Duodenal mucosa (tissue), 2 donors: Measurements from ENCODE around the gene CYSTM1.

Source experiments
- H3K27ac ChIP-seq: one replicate; pipeline ENCODE4 v1.7.0; 2013; ENCODE audit warnings: low read depth, low read length
- H3K27me3 ChIP-seq, 2 donors: one replicate each; pipeline ENCODE4 v1.7.0; 2013; ENCODE audit warnings: low read length in 2 of 2, control low read depth in 1 of 2; ENCODE audit not compliant: insufficient read depth in 2 of 2, control insufficient read depth in 1 of 2
- H3K36me3 ChIP-seq, 2 donors: one replicate each; pipeline ENCODE4 v1.7.0; 2013; ENCODE audit warnings: low read length in 2 of 2, control low read depth in 1 of 2; ENCODE audit not compliant: insufficient read depth in 2 of 2, control insufficient read depth in 1 of 2
- H3K4me1 ChIP-seq, 2 donors: one replicate each; pipeline ENCODE4 v1.7.0; 2013; ENCODE audit warnings: low read length in 2 of 2, control low read depth in 1 of 2; ENCODE audit not compliant: insufficient read depth in 2 of 2, control insufficient read depth in 1 of 2
- H3K4me3 ChIP-seq, 2 donors: one replicate each; pipeline ENCODE4 v1.7.0; 2013; ENCODE audit warnings: low read length in 2 of 2, low read depth in 1 of 2
- H3K9ac ChIP-seq, 2 donors: one replicate each; pipeline ENCODE4 v1.7.0; 2013; ENCODE audit warnings: low read length in 2 of 2, low read depth in 1 of 2
- H3K9me3 ChIP-seq, 2 donors: one replicate each; pipeline ENCODE4 v1.7.0; 2013; ENCODE audit warnings: low read length in 2 of 2, control low read depth in 1 of 2; ENCODE audit not compliant: control insufficient read depth in 1 of 2

The CYSTM1 gene

DNA sequence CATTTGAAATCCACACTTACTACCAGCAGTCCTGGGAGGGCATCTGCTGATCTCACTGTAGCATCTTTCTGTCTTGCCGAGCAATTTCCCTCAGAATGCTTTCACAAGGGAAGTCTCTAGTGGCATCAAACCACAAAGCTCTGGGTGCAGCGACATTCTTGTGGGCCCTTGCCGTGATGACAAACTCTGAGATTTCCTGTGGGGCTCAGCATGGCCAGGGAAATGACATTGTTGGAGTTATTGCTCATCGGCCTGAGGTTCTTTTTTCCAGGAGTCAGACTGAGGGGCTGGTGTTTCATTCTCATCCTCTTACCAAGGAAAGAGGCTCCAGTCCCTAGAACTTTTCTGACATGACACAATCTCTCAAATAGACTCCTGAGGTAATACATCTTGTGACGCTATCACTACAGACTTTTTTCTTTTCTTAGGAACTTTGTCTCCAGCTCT lies 76.6 kb downstream of the CYSTM1 start:
- Histone ChIP-seq H3K27ac (no peak overlapping the region), H3K9ac (no peak overlapping the region), H3K4me3 (no peak overlapping the region), H3K9me3 (no peaks in the 10 kb centered on the region), H3K4me1 (peaks cover 26 to 33% of the 10 kb centered on the region in 2 donors), H3K27me3 (no peaks in the 10 kb centered on the region), H3K36me3 (peaks cover 12 to 20% of the 10 kb centered on the region in 2 donors)

DNA sequence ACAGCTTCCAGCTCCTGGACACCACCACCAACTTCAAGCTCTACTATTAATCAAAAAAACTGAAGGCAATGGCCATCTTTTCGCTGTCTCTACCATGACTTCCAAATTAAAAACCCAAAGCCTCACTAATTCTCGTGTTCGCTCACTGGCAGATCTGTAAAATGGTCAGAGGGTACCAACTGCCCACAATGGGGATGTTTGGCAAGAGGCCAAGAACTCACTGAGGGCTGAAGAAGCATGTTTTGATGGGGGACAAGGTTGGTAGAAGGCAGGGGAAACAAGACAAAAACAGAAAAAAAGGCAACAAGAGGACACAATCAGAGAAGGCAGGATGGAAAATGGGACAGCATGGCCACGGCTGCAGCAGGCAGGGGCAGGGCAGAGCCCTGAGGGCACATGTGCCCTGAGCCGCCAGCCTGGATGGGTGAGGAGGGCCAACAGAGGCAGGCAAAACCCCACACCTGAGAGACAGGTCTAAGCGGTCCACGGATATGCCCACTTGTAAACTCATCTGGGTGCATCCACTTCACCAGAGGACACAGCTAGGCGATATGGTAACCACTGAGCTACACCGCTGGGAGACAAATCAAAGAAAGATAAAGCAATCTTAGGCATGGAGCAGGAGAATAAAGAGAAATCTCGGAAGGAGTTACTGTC lies 77.6 kb downstream of the CYSTM1 start:
- H3K9me3 ChIP-seq, result no peaks in the 10 kb centered on the region
- peaks cover 12 to 13% of the 10 kb centered on the region in 2 donors for H3K36me3 ChIP-seq
- H3K4me3 ChIP-seq, result no peak overlapping the region
- no peak overlapping the region for H3K27ac ChIP-seq
- peaks cover 23 to 28% of the 10 kb centered on the region in 2 donors for H3K4me1 ChIP-seq
- H3K9ac ChIP-seq, result no peak overlapping the region
- H3K27me3 ChIP-seq, result no peaks in the 10 kb centered on the region

DNA sequence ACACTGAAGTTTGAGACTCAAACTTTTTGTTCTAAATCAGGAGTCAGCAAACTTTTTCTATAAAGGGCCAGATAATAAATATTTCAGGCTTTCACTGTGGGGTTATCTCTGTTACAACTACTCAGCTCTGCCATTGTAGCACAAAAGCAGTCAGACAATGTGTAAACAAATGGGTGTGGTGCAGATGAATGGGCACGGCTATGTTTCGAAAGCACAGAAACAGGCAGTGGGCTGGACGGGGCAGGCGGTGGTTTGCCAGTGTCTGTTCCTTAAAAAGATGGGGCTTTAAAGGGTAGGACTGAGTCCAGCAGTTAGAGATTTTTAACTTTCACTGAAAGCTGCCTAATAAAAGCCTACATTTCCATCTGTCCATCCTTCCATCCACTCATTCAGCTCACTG lies 79.0 kb downstream of the CYSTM1 start:
- no peaks in the 10 kb centered on the region for H3K9me3 ChIP-seq
- no peak overlapping the region for H3K9ac ChIP-seq
- H3K27ac ChIP-seq, result no peak overlapping the region
- H3K36me3 ChIP-seq, result peaks cover 12 to 18% of the 10 kb centered on the region in 2 donors
- H3K4me3 ChIP-seq, result no peak overlapping the region
- H3K27me3 ChIP-seq, result no peaks in the 10 kb centered on the region
- H3K4me1 ChIP-seq, result peaks cover 28 to 30% of the 10 kb centered on the region in 2 donors

DNA sequence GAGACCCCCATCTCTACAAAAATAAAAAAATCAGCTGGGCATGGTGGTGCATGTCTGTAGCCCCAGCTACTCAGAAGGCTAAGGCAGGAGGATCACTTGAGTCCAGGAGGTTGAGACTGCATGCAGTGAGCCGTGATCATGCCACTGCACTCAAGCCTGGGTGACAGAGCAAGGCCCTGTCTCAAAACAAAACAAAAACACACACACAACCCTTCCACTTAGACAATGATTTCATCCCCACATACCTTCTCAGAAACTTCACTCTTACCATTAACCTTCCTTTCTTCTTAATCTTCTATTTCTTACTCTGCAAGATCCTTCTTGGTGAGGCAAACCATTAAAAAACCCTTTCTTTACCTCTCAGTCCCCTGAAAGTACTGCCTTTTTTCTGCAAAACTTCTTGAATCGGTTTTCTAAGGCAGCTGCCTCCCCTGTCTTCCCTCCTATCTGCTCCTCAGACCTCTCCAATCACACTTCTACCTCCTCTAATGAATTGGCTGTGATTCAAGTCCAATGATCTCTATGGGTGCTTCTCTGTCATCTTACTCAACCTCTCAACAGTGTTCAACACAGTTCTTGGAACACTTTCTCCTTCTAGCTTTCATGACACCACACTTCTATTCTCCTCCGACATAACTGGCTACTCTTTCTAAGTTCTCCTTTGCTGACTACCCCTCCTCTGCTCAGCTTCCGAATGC lies 80.6 kb downstream of the CYSTM1 start:
- Histone ChIP-seq H3K4me3 (no peak overlapping the region), H3K9me3 (no peaks in the 10 kb centered on the region), H3K27ac (no peak overlapping the region), H3K27me3 (no peaks in the 10 kb centered on the region), H3K36me3 (peaks cover 3 to 18% of the 10 kb centered on the region in 2 donors), H3K4me1 (peaks cover 28 to 31% of the 10 kb centered on the region in 2 donors), H3K9ac (no peak overlapping the region)

DNA sequence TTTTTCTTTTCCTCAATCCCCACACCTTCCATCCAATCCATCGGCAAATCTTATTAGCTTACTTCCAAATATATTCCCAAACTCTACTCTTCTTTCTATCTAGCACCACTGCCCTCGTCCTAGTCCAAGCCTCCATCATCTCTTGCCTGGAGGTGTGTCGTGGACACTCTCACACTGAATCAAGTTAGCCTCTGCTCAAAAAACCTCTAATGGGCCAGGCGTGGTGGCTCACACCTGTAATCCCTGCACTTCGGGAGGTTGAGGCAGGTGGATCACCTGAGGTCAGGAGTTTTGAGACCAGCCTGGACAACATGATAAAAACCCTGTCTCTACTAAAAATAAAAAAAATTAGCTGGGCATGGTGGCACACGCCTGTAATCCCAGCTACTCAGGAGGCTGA lies 81.7 kb downstream of the CYSTM1 start:
- Histone ChIP-seq H3K4me3 (no peak overlapping the region), H3K27ac (no peak overlapping the region), H3K9ac (no peak overlapping the region), H3K9me3 (no peaks in the 10 kb centered on the region), H3K4me1 (peaks cover 38 to 41% of the 10 kb centered on the region in 2 donors), H3K36me3 (peaks cover 3 to 18% of the 10 kb centered on the region in 2 donors), H3K27me3 (no peaks in the 10 kb centered on the region)

DNA sequence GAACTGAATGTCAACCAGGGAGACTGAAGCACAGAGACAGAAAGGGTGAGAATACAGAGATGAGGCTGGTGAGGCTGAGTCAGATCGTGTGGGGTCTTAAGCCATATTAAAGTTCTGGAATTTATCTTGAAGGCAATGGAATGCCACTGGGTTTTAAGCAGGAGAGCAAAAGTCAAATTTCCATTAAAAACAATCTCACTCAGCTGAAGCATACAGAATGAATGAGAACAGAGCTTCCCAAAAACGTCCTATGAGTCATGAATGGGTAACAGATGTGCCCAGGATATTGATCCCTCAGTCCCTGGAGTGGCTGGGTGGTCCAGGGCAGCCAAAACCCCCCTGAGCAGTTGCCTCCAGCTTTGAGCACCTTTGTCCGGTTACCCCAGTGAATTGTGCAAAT lies 83.0 kb downstream of the CYSTM1 start:
- no peaks in the 10 kb centered on the region for H3K9me3 ChIP-seq
- H3K36me3 ChIP-seq, result peaks cover 0 to 11% of the 10 kb centered on the region in 2 donors
- no peak overlapping the region for H3K27ac ChIP-seq
- H3K27me3 ChIP-seq, result no peaks in the 10 kb centered on the region
- H3K4me1 ChIP-seq, result peaks cover 51 to 53% of the 10 kb centered on the region in 2 donors
- no peak overlapping the region for H3K4me3 ChIP-seq
- H3K9ac ChIP-seq, result no peak overlapping the region

DNA sequence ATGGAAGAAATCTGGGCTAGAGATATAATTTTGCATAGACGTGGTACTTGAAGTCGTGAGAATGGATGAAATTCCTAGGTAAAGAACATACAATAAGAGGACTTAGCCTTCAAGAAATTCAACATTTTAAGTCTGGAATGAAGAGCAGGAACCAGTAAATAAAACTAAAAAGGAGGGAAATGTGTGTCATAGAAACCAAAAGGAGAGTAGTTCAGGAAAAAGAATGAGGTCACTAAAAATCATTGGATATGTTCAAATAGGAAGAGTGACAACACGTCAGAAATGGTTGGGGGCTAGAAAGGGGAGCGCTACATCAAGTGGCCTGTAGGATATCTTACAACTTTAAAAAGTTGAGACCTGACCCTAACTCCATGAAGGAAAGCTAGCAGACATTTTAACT lies 83.9 kb downstream of the CYSTM1 start:
- Histone ChIP-seq H3K36me3 (peaks cover 0 to 10% of the 10 kb centered on the region in 2 donors), H3K9ac (no peak overlapping the region), H3K4me1 (peaks cover 45% of the 10 kb centered on the region in 2 donors), H3K27ac (no peak overlapping the region), H3K9me3 (no peaks in the 10 kb centered on the region), H3K4me3 (no peak overlapping the region), H3K27me3 (no peaks in the 10 kb centered on the region)

DNA sequence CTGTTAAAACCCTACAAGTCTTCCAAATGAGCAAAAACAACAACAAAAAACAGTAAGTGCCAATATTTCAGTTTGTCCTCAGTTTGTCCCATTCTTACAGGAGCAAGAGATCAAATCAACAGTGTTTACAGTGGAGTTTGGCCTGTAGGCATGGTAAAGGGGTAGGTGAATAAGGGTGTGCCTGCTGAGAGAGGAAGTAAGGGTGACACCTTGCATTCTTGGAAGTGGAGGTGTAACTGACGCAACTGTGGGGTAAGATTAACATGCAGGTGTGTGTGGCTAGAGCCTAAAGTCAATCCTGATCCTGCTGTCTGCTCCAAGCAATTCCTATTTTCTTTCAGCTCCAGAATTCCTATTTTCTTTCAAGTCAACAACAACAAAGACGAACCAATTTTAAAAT lies 84.5 kb downstream of the CYSTM1 start:
- H3K36me3 ChIP-seq, result peaks cover 0 to 10% of the 10 kb centered on the region in 2 donors
- H3K9me3 ChIP-seq, result no peaks in the 10 kb centered on the region
- H3K27me3 ChIP-seq, result no peaks in the 10 kb centered on the region
- no peak overlapping the region for H3K27ac ChIP-seq
- peaks cover 39% of the 10 kb centered on the region in 2 donors for H3K4me1 ChIP-seq
- H3K4me3 ChIP-seq, result no peak overlapping the region
- H3K9ac ChIP-seq, result no peak overlapping the region

DNA sequence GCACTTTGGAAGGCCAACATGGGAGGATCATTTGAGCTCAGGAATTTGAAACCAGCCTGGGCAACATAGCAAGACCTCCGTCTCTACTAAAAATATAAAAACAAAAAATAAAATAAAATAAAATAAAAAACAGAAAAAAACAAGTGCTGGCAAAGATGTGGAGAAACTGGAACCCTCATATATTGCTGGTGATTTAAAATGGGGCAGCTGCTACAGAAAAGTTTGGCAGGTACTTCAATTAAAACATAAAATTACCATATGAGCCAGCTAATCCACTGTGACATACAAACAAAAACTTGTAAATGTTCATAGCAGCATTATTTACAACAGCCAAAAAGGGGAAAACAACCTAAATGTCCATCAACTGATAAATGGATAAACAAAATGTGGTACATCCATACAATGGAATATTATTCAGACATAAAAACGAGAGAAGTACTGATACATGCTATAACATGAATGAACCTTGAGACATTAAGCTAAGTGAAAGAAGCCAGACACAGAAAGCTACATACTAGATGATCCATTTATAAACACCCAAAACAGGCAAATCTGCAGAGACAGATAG lies 85.2 kb downstream of the CYSTM1 start:
- H3K4me1 ChIP-seq, result peaks cover 38 to 39% of the 10 kb centered on the region in 2 donors
- no peaks in the 10 kb centered on the region for H3K27me3 ChIP-seq
- H3K4me3 ChIP-seq, result no peak overlapping the region
- H3K27ac ChIP-seq, result no peak overlapping the region
- H3K9me3 ChIP-seq, result no peaks in the 10 kb centered on the region
- H3K36me3 ChIP-seq, result peaks cover 0 to 10% of the 10 kb centered on the region in 2 donors
- no peak overlapping the region for H3K9ac ChIP-seq
